ENCODE results near the gene E2F3. TPM values are rescaled to one million over a fixed set of nuclear protein-coding genes. Genes with fewer than 3 reads are reported as not detected.

E2F3 gene
- polyA plus RNA-seq, 2 of the 4 experiments (the other 2 are of a cell fraction) = 14.4 to 18.0 TPM

DNA sequence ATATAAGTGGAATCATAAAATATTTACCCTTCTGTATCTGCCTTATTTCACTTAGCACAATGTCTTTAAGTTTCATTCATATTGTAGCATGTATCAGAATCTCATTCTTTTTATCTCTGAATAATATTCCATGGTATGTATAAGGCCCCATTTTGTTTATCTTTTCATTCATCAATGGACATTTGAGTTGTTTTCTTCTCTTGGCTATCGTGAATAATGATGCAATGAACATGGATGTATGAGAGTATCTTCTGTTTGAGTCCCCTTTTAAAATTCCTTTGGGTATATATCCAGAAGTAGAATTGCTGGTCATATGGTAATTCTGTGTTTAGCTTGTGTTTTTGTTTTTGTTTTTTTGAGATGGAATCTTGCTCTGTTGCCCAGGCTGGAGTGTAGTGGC lies 39.6 kb downstream of the E2F3 start:
- H3K4me3 ChIP-seq = no peak overlapping the region
- no peak for ATAC-seq
- FAIRE-seq = no peak
- no peak for DNase-seq (ENCODE audit: low read depth in 1 of 2, low spot score in 1 of 2)
- WGBS (ENCODE audit: missing lambda C conversion rate) = 100% methylated on average over 1 of the region's 1 CpG
- peaks cover 2% of the 10 kb centered on the region; the same call in 1 of the 3 replicates for H3K9me3 ChIP-seq
- no peak overlapping the region for H3K27ac ChIP-seq
- CTCF ChIA-PET = no interaction called here
- TF ChIP-seq, protein P1, sequence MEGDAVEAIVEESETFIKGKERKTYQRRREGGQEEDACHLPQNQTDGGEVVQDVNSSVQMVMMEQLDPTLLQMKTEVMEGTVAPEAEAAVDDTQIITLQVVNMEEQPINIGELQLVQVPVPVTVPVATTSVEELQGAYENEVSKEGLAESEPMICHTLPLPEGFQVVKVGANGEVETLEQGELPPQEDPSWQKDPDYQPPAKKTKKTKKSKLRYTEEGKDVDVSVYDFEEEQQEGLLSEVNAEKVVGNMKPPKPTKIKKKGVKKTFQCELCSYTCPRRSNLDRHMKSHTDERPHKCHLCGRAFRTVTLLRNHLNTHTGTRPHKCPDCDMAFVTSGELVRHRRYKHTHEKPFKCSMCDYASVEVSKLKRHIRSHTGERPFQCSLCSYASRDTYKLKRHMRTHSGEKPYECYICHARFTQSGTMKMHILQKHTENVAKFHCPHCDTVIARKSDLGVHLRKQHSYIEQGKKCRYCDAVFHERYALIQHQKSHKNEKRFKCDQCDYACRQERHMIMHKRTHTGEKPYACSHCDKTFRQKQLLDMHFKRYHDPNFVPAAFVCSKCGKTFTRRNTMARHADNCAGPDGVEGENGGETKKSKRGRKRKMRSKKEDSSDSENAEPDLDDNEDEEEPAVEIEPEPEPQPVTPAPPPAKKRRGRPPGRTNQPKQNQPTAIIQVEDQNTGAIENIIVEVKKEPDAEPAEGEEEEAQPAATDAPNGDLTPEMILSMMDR (IDR thresholded peaks at IDR 0.05) = no peak
- TF ChIP-seq KDM1A (IDR thresholded peaks at IDR 0.05; ENCODE audit: low read depth) = no peak
- TF ChIP-seq, protein P2, sequence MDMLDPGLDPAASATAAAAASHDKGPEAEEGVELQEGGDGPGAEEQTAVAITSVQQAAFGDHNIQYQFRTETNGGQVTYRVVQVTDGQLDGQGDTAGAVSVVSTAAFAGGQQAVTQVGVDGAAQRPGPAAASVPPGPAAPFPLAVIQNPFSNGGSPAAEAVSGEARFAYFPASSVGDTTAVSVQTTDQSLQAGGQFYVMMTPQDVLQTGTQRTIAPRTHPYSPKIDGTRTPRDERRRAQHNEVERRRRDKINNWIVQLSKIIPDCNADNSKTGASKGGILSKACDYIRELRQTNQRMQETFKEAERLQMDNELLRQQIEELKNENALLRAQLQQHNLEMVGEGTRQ (IDR thresholded peaks at IDR 0.05) = no peak
- TF ChIP-seq POLR2AphosphoS2 (conservative IDR thresholded peaks at IDR 0.05; ENCODE audit: low read length) = no peak
- no peak for TF ChIP-seq PHF8 (IDR thresholded peaks at IDR 0.05; ENCODE audit: borderline replicate concordance, low read depth)
- TF ChIP-seq, protein P3, sequence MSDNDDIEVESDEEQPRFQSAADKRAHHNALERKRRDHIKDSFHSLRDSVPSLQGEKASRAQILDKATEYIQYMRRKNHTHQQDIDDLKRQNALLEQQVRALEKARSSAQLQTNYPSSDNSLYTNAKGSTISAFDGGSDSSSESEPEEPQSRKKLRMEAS (IDR thresholded peaks at IDR 0.05) = no peak
- TF ChIP-seq, protein P4, sequence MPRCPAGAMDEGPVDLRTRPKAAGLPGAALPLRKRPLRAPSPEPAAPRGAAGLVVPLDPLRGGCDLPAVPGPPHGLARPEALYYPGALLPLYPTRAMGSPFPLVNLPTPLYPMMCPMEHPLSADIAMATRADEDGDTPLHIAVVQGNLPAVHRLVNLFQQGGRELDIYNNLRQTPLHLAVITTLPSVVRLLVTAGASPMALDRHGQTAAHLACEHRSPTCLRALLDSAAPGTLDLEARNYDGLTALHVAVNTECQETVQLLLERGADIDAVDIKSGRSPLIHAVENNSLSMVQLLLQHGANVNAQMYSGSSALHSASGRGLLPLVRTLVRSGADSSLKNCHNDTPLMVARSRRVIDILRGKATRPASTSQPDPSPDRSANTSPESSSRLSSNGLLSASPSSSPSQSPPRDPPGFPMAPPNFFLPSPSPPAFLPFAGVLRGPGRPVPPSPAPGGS (IDR thresholded peaks at IDR 0.05) = no peak
- TF ChIP-seq KDM5A (IDR thresholded peaks at IDR 0.05) = no peak
- no peak for TF ChIP-seq ZNF302 (CRISPR knock-in tag; IDR thresholded peaks at IDR 0.05)
- H3K4me2 ChIP-seq = no peak overlapping the region
- peaks cover 16% of the 10 kb centered on the region; the same call in 2 of the 3 replicates for H3K4me1 ChIP-seq
- POLR2A ChIA-PET = no interaction called here

DNA sequence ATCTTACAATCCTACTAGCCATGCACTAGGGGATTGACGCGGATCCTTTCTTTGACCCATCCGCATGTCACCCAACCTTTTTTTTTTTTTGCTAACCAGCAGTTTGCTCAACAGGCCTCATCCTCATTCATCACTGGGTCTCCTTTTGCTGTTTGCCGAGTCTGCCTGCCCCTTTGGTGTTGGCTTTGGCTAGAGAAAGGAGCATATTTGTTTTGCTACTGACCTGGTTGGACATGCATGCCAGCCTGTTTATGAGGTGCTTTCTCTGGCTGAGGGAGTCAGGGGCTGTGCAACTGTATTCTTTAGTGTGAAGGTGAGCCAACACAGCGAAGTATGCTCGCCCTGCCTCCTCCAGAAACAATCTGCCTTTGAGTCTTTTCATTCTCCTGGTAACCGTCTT lies 40.2 kb downstream of the E2F3 start:
- TF ChIP-seq, protein P5, sequence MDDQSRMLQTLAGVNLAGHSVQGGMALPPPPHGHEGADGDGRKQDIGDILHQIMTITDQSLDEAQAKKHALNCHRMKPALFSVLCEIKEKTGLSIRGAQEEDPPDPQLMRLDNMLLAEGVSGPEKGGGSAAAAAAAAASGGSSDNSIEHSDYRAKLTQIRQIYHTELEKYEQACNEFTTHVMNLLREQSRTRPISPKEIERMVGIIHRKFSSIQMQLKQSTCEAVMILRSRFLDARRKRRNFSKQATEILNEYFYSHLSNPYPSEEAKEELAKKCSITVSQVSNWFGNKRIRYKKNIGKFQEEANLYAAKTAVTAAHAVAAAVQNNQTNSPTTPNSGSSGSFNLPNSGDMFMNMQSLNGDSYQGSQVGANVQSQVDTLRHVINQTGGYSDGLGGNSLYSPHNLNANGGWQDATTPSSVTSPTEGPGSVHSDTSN (IDR thresholded peaks at IDR 0.05) = no peak
- TF ChIP-seq CHD2 (IDR thresholded peaks at IDR 0.05; ENCODE audit: low read length, partially characterized antibody) (no peak), CBX2 (IDR thresholded peaks at IDR 0.05; ENCODE audit: borderline replicate concordance, low read depth) (no peak), POLR2A (IDR thresholded peaks at IDR 0.05; ENCODE audit: low read length) (no peak), FOSB (CRISPR knock-in tag; IDR thresholded peaks at IDR 0.05) (no peak), EHF (CRISPR knock-in tag; IDR thresholded peaks at IDR 0.05) (no peak), SREBF2 (IDR thresholded peaks at IDR 0.05) (no peak), BHLHE40 (IDR thresholded peaks at IDR 0.05; ENCODE audit: low read depth, low read length) (no peak), KDM1A (IDR thresholded peaks at IDR 0.05; ENCODE audit: low read depth) (no peak), POLR2AphosphoS2 (conservative IDR thresholded peaks at IDR 0.05; ENCODE audit: low read length) (no peak), MAZ (IDR thresholded peaks at IDR 0.05; ENCODE audit: borderline replicate concordance, low read depth, low read length) (no peak)
- TF ChIP-seq, protein P6, sequence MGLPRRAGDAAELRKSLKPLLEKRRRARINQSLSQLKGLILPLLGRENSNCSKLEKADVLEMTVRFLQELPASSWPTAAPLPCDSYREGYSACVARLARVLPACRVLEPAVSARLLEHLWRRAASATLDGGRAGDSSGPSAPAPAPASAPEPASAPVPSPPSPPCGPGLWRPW (IDR thresholded peaks at IDR 0.05) = no peak
- TF ChIP-seq, protein P3 (IDR thresholded peaks at IDR 0.05) = no peak
- no peak for ATAC-seq

More for the DNA sequence above, 40.2 kb downstream of the E2F3 start:
- ChIA-PET POLR2A (no interaction called here), CTCF (no interaction called here)
- no peak overlapping the region for H3K27ac ChIP-seq
- DNase-seq (ENCODE audit: low read depth in 1 of 2, low spot score in 1 of 2) (no peak), FAIRE-seq (no peak)
- no peak overlapping the region for H3K4me2 ChIP-seq
- H3K9me3 ChIP-seq = peaks cover 2% of the 10 kb centered on the region; the same call in 1 of the 3 replicates
- H3K4me1 ChIP-seq = peaks cover 21% of the 10 kb centered on the region; the same call in 2 of the 3 replicates
- WGBS (ENCODE audit: missing lambda C conversion rate) = 81% methylated on average over 7 of the region's 7 CpGs
- no peak overlapping the region for H3K4me3 ChIP-seq

All from A549 (cell line).